ENCODE measurements around the gene CCDC187. TPM values are rescaled to one million over a fixed set of nuclear protein-coding genes. Genes with fewer than 3 reads are reported as not detected.

CCDC187 gene
- total RNA-seq, 1 donor from 2014 or later: 1.4 TPM

DNA sequence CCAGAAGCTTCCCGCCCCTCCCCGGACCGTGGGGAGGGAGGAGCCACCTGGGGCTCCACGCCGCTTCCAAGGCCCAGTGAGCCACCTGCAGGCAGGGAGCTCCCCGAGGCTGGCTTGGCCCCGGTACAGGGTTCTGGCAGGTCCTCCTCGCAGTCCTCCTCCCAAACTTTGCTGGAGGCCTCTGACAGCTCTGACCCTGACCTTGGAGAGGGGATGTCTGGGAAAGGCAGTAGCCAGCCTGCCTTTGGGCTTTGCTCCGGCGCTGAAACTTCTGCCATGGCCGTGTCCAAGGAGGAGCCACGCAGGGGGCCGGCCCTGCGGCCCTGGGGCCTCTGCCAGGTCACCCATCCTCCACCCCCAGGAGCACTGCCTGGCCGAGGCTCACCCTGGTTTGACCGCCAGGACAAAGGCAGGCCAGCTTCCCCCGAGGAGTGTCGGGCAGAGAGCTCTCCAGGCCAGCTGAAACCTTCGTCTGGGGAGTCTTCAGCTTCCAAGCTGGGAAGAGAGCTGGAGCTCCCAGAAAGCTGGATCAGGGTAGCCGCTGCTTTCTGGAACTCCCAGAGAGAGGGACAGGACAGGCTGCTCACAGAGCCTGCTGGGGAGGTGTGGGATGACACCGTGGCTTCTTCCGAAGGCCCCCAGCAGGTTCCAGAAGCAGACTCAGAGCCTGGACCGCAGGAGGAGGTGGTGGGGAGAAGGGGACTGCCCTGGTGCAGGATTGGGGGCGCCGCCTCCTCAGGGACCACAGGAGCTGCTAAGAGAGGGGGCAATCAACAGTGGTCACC is 49.3 kb downstream of the CCDC187 start:
- no peak for DNase-seq (ENCODE audit: low spot score, unreplicated experiment)
- no peaks in the 10 kb centered on the region for H3K36me3 Mint-ChIP-seq (ENCODE audit: insufficient read depth)
- TF ChIP-seq, protein P1, sequence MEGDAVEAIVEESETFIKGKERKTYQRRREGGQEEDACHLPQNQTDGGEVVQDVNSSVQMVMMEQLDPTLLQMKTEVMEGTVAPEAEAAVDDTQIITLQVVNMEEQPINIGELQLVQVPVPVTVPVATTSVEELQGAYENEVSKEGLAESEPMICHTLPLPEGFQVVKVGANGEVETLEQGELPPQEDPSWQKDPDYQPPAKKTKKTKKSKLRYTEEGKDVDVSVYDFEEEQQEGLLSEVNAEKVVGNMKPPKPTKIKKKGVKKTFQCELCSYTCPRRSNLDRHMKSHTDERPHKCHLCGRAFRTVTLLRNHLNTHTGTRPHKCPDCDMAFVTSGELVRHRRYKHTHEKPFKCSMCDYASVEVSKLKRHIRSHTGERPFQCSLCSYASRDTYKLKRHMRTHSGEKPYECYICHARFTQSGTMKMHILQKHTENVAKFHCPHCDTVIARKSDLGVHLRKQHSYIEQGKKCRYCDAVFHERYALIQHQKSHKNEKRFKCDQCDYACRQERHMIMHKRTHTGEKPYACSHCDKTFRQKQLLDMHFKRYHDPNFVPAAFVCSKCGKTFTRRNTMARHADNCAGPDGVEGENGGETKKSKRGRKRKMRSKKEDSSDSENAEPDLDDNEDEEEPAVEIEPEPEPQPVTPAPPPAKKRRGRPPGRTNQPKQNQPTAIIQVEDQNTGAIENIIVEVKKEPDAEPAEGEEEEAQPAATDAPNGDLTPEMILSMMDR (IDR thresholded peaks at IDR 0.05; ENCODE audit: unreplicated experiment): no peak

DNA sequence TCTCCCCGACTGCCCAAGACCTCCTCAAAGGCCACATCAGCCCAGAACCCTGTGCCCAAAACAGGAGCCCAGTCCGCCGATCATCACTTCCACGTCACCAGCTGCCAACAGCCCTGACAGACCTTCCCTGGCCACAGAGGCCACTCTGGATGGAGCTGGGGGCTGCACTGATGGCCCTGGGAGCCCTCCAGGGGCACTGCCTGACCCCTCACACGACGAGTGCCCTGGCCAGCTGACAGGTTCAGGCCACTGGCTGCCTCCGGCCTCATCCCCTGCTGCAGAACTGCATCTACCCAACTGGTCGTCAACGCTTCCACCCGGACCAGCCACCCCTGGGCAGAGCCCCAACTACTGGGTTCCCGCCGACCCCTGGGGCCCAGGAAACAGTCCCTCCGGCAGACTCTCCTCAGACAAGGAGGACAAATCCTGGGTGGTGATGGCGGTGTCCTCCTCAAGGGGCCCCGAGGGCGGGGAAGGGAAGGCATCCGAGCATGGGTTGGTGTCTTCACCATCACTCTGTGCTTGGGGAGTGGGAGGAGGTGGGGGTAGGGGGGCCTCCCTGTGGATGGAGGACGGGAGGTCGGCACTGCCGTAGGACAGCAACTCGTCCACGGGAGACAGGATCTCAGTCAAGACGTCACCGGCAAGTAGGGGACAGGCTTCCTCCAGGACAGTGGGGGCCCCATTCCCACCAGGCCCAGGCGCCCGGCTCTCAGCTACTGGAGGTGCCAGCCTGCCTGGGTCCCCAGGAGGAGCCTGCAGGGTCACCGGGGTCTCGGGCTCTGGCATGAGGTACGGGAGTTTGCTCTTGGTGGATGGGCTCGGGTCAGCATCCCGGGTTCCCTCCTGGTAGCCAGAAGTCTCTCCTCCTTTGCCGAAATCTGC is 50.4 kb downstream of the CCDC187 start:
- TF ChIP-seq, protein P1 (IDR thresholded peaks at IDR 0.05; ENCODE audit: unreplicated experiment): no peak
- DNase-seq (ENCODE audit: low spot score, unreplicated experiment): no peak
- Mint-ChIP-seq H3K4me3 (ENCODE audit: low read depth) (no peak overlapping the region), H3K27ac (no peak overlapping the region), H3K4me1 (ENCODE audit: low read depth) (peaks cover 3% of the 10 kb centered on the region), H3K36me3 (ENCODE audit: insufficient read depth) (no peaks in the 10 kb centered on the region), H3K9me3 (ENCODE audit: low read depth) (no peaks in the 10 kb centered on the region), H3K27me3 (peaks cover 10% of the 10 kb centered on the region)

More for the DNA sequence above, 49.3 kb downstream of the CCDC187 start:
- Mint-ChIP-seq H3K27ac (no peak overlapping the region), H3K4me1 (ENCODE audit: low read depth) (peaks cover 3% of the 10 kb centered on the region), H3K9me3 (ENCODE audit: low read depth) (no peaks in the 10 kb centered on the region), H3K27me3 (peaks cover 10% of the 10 kb centered on the region), H3K4me3 (ENCODE audit: low read depth) (no peak overlapping the region)

DNA sequence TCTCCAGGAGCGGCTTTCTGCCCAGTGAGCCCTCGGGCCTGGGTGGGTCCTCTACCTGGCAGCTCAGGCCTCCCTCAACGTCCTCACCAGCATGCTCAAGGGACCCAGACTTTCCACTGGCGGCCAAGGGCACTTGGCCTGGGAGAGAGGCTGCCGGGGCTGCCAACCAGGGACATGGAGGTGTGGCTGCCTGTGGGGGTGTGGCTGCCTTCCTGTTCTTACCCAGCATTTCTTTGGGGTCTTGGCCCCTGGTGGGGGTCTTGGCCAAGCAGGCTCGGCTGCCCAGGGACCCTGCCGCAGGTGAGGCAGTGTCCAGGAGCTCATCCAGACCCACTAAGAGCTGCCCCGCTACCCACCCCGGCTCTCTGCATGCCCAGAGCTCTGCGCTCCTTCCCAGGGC is 51.0 kb downstream of the CCDC187 start:
- Mint-ChIP-seq H3K4me3 (ENCODE audit: low read depth) (no peak overlapping the region), H3K36me3 (ENCODE audit: insufficient read depth) (no peaks in the 10 kb centered on the region), H3K27me3 (peaks cover 13% of the 10 kb centered on the region), H3K27ac (no peak overlapping the region), H3K9me3 (ENCODE audit: low read depth) (no peaks in the 10 kb centered on the region), H3K4me1 (ENCODE audit: low read depth) (peaks cover 3% of the 10 kb centered on the region)
- TF ChIP-seq, protein P1 (IDR thresholded peaks at IDR 0.05; ENCODE audit: unreplicated experiment): no peak
- no peak for DNase-seq (ENCODE audit: low spot score, unreplicated experiment)

DNA sequence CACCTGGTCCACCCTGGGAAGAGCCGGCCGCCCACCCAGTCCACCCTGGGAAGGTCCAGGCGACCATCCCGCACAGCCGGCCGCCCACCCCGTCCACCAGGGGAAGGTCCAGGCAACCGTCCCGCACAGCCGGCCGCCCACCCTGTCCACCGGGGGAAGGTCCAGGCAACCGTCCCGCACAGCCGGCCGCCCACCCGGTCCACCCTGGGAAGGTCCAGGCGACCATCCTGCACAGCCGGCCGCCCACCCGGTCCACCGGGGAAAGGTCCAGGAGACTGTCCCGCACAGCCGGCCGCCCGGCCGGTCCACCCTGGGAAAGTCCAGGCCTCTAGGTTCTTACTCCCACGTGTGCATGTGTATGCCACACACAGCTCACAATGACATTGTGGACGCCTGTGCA is 51.6 kb downstream of the CCDC187 start:
- Mint-ChIP-seq H3K4me1 (ENCODE audit: low read depth) (peaks cover 3% of the 10 kb centered on the region), H3K9me3 (ENCODE audit: low read depth) (no peaks in the 10 kb centered on the region), H3K27me3 (peaks cover 17% of the 10 kb centered on the region), H3K36me3 (ENCODE audit: insufficient read depth) (no peaks in the 10 kb centered on the region), H3K4me3 (ENCODE audit: low read depth) (no peak overlapping the region), H3K27ac (no peak overlapping the region)
- TF ChIP-seq, protein P1 (IDR thresholded peaks at IDR 0.05; ENCODE audit: unreplicated experiment): no peak
- DNase-seq (ENCODE audit: low spot score, unreplicated experiment): no peak
